ENCODE data around the gene MEIS2. TPM values are rescaled to one million over a fixed set of nuclear protein-coding genes. Genes with fewer than 3 reads are reported as not detected.

MEIS2 gene
- total RNA-seq, 1 experiment from 2014 or later, result 29.3 TPM

GRCh38 chr15:36936613-36937012 is 163.7 kb downstream of the MEIS2 start:
- no peak for DNase-seq (ENCODE audit: low read depth)

GRCh38 chr15:36933255-36933990 is 166.9 kb downstream of the MEIS2 start:
- DNase-seq (ENCODE audit: low read depth), result no peak

- DNase-seq (ENCODE audit: low read depth), result no peak
Observed at GRCh38 chr15:36932070-36932469, 168.3 kb downstream of the MEIS2 start.

- DNase-seq (ENCODE audit: low read depth), result no peak
Observed at GRCh38 chr15:36931434-36931833, 168.9 kb downstream of the MEIS2 start.

GRCh38 chr15:36926427-36926825 is 173.9 kb downstream of the MEIS2 start:
- DNase-seq (ENCODE audit: low read depth), result no peak

GRCh38 chr15:36925653-36926426 is 174.5 kb downstream of the MEIS2 start:
- DNase-seq (ENCODE audit: low read depth), result no peak

- no peak for DNase-seq (ENCODE audit: low read depth)
Observed at GRCh38 chr15:36925049-36925448, 175.3 kb downstream of the MEIS2 start.

- DNase-seq (ENCODE audit: low read depth), result no peak
Observed at GRCh38 chr15:36924034-36924433, 176.3 kb downstream of the MEIS2 start.

- no peak for DNase-seq (ENCODE audit: low read depth)
Observed at GRCh38 chr15:36921484-36922091, 178.8 kb downstream of the MEIS2 start.

- no peak for DNase-seq (ENCODE audit: low read depth)
Observed at GRCh38 chr15:36917411-36918267, 182.7 kb downstream of the MEIS2 start.

- no peak for DNase-seq (ENCODE audit: low read depth)
Observed at GRCh38 chr15:36914960-36915808, 185.2 kb downstream of the MEIS2 start.

GRCh38 chr15:36914466-36914865 is 185.9 kb downstream of the MEIS2 start:
- no peak for DNase-seq (ENCODE audit: low read depth)

GRCh38 chr15:36912311-36912712 is 188.0 kb downstream of the MEIS2 start:
- DNase-seq (ENCODE audit: low read depth), result no peak

GRCh38 chr15:36911322-36911944 is 188.9 kb downstream of the MEIS2 start:
- DNase-seq (ENCODE audit: low read depth), result peak; percentile 53

GRCh38 chr15:36908991-36909390 is 191.4 kb downstream of the MEIS2 start:
- no peak for DNase-seq (ENCODE audit: low read depth)

- DNase-seq (ENCODE audit: low read depth), result no peak
Observed at GRCh38 chr15:36907295-36907694, 193.1 kb downstream of the MEIS2 start.

- no peak for DNase-seq (ENCODE audit: low read depth)
Observed at GRCh38 chr15:36905908-36906307, 194.4 kb downstream of the MEIS2 start.

- DNase-seq (ENCODE audit: low read depth), result no peak
Observed at GRCh38 chr15:36904715-36905114, 195.6 kb downstream of the MEIS2 start.

- DNase-seq (ENCODE audit: low read depth), result no peak
Observed at GRCh38 chr15:36903922-36904556, 196.3 kb downstream of the MEIS2 start.

GRCh38 chr15:36903195-36903594 is 197.2 kb downstream of the MEIS2 start:
- no peak for DNase-seq (ENCODE audit: low read depth)
